Calu3 (cell line): ENCODE measurements around the gene SZRD1. TPM values are rescaled to one million over a fixed set of nuclear protein-coding genes. Genes with fewer than 3 reads are reported as not detected.

Experiments
- BruUV-seq: library from RNA; stranded (reverse); fragments of 400-500 nt; replicated peaks from 2 replicates; lab custom pipeline; 2021; lab: Mats Ljungman, UMichigan
- CTCF ChIA-PET: fragments of 300-600 bp; sonication (Branson Sonifier 250); formaldehyde crosslinking; loops from one replicate; lab custom pipeline; 2022; ENCODE audit warnings: antibody characterized with exemption; lab: Charles Lee
- DNase-seq: peaks from one replicate; pipeline ENCODE4 v3.0.0; 2022
- H3K27ac Mint-ChIP-seq: one replicate; pipeline ENCODE4 v1.8.0; 2022; ENCODE audit warnings: mixed read lengths; ENCODE audit not compliant: unreplicated experiment
- H3K27me3 Mint-ChIP-seq: one replicate; pipeline ENCODE4 v1.8.0; 2022; ENCODE audit warnings: mixed read lengths; ENCODE audit not compliant: unreplicated experiment
- H3K36me3 Mint-ChIP-seq: one replicate; pipeline ENCODE4 v1.8.0; 2022; ENCODE audit warnings: mild to moderate bottlenecking, moderate library complexity, mixed read lengths; ENCODE audit not compliant: insufficient read depth, unreplicated experiment
- H3K4me1 Mint-ChIP-seq: one replicate; pipeline ENCODE4 v1.8.0; 2022; ENCODE audit warnings: mild to moderate bottlenecking, low read depth, mixed read lengths; ENCODE audit not compliant: unreplicated experiment
- H3K4me3 Mint-ChIP-seq: one replicate; pipeline ENCODE4 v1.8.0; 2022; ENCODE audit warnings: mild to moderate bottlenecking, low read depth, moderate library complexity, mixed read lengths; ENCODE audit not compliant: unreplicated experiment
- H3K9me3 Mint-ChIP-seq: one replicate; pipeline ENCODE4 v1.8.0; 2022; ENCODE audit warnings: low read depth, mixed read lengths; ENCODE audit not compliant: unreplicated experiment
- CTCF ChIP-seq: fragments of 200-600 bp; IDR thresholded peaks from one replicate; pipeline ENCODE4 v1.8.0; 2022; ENCODE audit warnings: antibody characterized with exemption; ENCODE audit not compliant: unreplicated experiment
- intact Hi-C: fragments of 100-400 bp; cut with micrococcal nuclease; formaldehyde crosslinking; loops from one replicate; pipeline ENCODE4 v1.10.0; 2022; ENCODE audit not compliant: unreplicated experiment
- total RNA-seq: library from RNA; stranded (reverse); gene quantifications from 2 replicates; pipeline ENCODE4 v1.2.3, GENCODE V29; 2022

SZRD1 gene
- total RNA-seq, 1 experiment from 2014 or later, result 95.9 TPM

GRCh38 chr1:16422041-16422440, 55.0 kb downstream of the SZRD1 start:
- Mint-ChIP-seq H3K27ac (no peak overlapping the region), H3K9me3 (no peaks in the 10 kb centered on the region), H3K27me3 (peaks cover 30% of the 10 kb centered on the region), H3K4me1 (no peaks in the 10 kb centered on the region), H3K4me3 (no peak overlapping the region), H3K36me3 (peaks cover 5% of the 10 kb centered on the region)
- TF ChIP-seq CTCF, result no peak
- intact Hi-C loops, result no loop called here
- DNase-seq, result no peak
- CTCF ChIA-PET, result no interaction called here
- no TSS peak for BruUV-seq

GRCh38 chr1:16425125-16426025, 58.3 kb downstream of the SZRD1 start:
- Mint-ChIP-seq H3K4me3 (no peak overlapping the region), H3K27me3 (peaks cover 14% of the 10 kb centered on the region), H3K4me1 (no peaks in the 10 kb centered on the region), H3K9me3 (no peaks in the 10 kb centered on the region), H3K27ac (no peak overlapping the region), H3K36me3 (peaks cover 5% of the 10 kb centered on the region)
- intact Hi-C loops, result no loop called here
- DNase-seq, result no peak
- TF ChIP-seq CTCF, result no peak
- no TSS peak for BruUV-seq
- CTCF ChIA-PET, result no interaction called here

GRCh38 chr1:16430606-16431005, 63.6 kb downstream of the SZRD1 start:
- intact Hi-C loops, result no loop called here
- Mint-ChIP-seq H3K4me1 (no peaks in the 10 kb centered on the region), H3K36me3 (no peaks in the 10 kb centered on the region), H3K9me3 (no peaks in the 10 kb centered on the region), H3K27ac (no peak overlapping the region), H3K4me3 (no peak overlapping the region), H3K27me3 (peaks cover 37% of the 10 kb centered on the region)
- DNase-seq, result no peak
- CTCF ChIA-PET, result no interaction called here
- TF ChIP-seq CTCF, result no peak
- BruUV-seq, result no TSS peak

GRCh38 chr1:16433030-16433429, 66.0 kb downstream of the SZRD1 start:
- TF ChIP-seq CTCF, result no peak
- Mint-ChIP-seq H3K27me3 (peaks cover 37% of the 10 kb centered on the region), H3K36me3 (no peaks in the 10 kb centered on the region), H3K4me1 (no peaks in the 10 kb centered on the region), H3K9me3 (no peaks in the 10 kb centered on the region), H3K4me3 (no peak overlapping the region), H3K27ac (no peak overlapping the region)
- CTCF ChIA-PET, result no interaction called here
- DNase-seq, result no peak
- intact Hi-C loops, result no loop called here
- BruUV-seq, result no TSS peak
